HCEC 1CT (cell line): ENCODE data around the gene LIPK.
"Not testable (repeated sequence)": the region's sequence is repeated elsewhere in the genome, so short reads cannot be mapped to it uniquely, and the experiment has no call there.

ENCODE experiments used
- DNase-seq: peaks from one replicate; pipeline ENCODE4 v3.0.0-alpha.2; 2017

Gene LIPK

DNA sequence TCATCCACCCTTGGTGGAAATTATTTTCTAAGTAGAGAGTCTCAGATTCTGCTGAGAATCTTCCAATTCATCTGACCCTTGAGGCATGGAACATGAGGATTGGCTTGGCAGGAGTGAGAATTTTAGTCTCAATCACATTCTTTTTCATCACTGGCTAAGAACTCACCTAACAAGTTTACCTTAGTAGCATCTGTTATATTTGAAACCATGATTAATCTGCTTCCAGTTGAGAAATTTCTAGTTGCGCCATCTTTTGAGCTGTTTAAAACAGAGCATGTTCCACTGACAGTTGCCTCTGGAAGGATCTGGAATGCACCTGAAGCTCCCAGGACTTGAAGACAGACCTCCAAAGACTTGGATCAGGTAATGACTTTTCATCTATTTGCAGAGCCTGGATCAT is at the start of gene LIPK:
Gene LIPK (plus strand): TSS at position 292 of the 400 bp plus-strand sequence. CDS start 18,295 bp downstream, outside the sequence.
- no peak for DNase-seq

GRCh38 chr10:88657901-88658300 is 48.1 kb upstream of the LIPK start:
- DNase-seq: peak; percentile 66

GRCh38 chr10:88659725-88660597 is 46.1 kb upstream of the LIPK start:
- DNase-seq: peak; percentile 59

DNA sequence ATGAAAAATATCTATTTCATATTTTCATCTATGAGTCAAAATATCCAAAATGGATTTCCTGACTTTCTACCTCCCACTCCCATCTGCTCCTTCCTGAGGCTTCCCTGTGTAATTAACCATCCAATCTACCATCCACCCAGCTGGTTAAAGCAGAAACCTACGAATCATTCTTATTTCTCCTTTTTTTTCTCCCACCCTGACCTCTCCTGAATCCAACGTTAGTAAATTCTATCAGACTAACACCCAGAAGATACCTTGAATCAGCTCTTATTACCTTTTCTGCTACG is 45.5 kb upstream of the LIPK start:
- DNase-seq: no peak

- peak; percentile 15 for DNase-seq
Observed at GRCh38 chr10:88661018-88661417, 45.0 kb upstream of the LIPK start.

GRCh38 chr10:88661577-88661976 is 44.5 kb upstream of the LIPK start:
- peak; percentile 14 for DNase-seq

DNA sequence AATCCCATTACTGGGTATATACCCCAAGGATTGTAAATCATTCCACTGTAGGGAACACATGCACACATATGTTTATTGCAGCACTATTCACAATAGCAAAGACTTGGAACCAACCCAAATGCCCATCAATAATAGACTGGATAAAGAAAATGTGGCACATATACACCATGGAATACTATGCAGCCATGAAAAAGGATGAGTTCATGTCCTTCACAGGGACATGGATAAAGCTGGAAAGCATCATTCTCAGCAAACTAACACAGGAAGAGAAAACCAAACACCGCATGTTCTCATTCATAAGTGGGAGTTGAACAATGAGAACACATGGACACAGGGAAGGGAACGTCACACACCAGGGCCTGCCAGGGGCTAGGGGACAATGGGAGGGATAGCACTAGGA is 42.9 kb upstream of the LIPK start:
- DNase-seq: not testable (repeated sequence)

- no peak for DNase-seq
Observed at GRCh38 chr10:88664142-88664541, 41.9 kb upstream of the LIPK start, which contains the start of gene LIPF. Gene LIPF (plus strand): TSS chr10:88664442. CDS start chr10:88667298, 2,856 bp downstream.

DNA sequence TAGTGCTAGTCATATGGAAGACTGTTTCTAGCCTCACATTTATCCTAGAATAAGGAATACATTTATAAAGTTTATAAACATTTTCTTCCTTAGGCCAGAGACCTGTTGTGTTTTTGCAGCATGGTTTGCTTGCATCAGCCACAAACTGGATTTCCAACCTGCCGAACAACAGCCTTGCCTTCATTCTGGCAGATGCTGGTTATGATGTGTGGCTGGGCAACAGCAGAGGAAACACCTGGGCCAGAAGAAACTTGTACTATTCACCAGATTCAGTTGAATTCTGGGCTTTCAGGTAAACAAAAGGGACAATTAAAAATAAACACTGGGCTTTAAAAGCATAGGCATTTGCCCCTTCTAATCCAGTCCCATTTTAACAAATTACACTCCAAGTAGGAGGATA is 37.6 kb upstream of the LIPK start:
- no peak for DNase-seq

DNA sequence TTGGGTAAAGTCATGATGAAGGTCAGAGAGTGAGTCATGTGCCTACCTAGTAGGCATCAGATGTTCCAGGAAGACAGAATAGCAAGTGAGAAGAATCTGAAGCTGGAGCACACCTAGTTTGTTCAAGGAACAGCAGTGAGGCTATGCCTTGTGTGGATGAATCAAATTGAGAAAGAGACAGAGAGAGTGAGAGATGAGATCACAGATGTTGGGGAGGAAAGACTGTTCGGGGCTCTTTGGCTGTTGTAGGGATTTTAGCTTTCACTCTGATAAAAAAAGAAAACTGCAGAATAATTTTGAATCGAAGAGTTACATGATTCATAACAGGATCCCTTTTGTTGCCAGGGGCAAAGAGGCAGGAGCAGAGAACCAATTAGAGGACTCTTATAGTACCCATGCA is 35.6 kb upstream of the LIPK start:
- no peak for DNase-seq

- DNase-seq: no peak
Observed at GRCh38 chr10:88672041-88672440, 34.0 kb upstream of the LIPK start.

- no peak for DNase-seq
Observed at GRCh38 chr10:88676283-88677060, 29.6 kb upstream of the LIPK start.

DNA sequence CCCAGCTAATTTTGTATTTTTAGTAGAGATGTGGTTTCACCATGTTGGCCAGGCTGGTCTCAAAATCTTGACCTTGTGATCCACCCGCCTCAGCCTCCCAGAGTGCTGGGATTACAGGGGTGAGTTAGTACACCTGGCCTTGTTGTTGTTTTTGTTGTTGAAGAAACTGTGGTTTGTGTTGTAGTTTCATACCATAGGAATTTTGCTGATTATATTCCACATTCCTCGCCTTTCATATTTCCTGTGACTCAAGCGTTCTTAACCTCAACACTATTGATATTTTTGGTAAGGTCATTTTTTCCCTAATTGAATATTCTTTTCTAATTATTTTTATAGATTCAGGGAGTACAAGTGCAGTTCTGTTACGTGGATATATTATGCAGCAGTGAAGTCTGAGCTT is 25.1 kb upstream of the LIPK start:
- DNase-seq: peak; percentile 52

GRCh38 chr10:88682491-88682890 is 23.6 kb upstream of the LIPK start:
- no peak for DNase-seq

DNA sequence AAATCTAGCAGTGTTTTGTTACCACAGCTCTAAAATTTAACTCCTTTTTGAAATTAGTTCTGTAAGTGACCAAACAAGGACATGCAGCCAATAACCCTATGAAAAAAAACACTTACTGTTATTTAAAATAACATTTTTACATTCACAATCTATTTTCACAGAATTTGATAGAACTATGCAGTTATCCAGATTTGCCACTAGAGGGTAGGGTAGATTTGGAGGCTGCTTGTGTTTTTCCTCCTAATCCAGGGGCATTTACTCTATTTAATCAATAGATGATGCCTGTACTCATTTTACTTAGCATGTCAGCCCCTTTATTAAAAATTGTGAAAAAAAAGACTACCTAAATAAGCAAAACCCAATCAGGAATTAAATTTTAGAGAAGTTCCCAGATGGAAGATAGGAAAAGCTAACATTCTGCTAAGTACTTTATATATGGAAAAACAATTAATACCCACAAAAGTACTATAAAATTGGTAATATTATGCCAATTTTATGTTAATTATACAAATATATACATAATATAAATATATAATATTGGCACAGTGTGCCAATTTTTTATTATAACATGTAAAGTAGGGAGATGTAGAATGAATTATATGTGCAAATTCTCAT is 18.1 kb upstream of the LIPK start:
- DNase-seq: peak; percentile 34

DNA sequence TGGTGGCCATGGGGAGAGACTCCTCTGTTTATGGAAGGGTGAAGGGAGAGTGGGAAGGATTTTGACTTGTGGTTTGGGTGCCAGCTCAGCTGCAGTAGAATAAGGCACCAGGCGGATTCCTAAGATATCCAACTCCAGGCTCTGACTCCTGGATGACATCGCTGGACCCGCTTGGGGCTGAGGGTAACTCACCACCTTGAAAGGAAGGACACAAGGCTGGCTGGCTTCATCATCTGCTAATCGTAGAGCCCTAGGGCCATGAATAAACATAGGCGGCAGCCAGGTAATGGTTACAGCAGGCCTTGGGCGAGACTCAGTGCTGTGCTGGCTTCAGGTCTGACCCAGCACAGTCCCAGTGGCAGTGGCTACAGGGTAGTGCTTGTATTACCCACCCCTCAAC is 16.7 kb upstream of the LIPK start:
- no peak for DNase-seq

GRCh38 chr10:88693392-88694020 is 12.5 kb upstream of the LIPK start:
- DNase-seq: peak; percentile 15

DNA sequence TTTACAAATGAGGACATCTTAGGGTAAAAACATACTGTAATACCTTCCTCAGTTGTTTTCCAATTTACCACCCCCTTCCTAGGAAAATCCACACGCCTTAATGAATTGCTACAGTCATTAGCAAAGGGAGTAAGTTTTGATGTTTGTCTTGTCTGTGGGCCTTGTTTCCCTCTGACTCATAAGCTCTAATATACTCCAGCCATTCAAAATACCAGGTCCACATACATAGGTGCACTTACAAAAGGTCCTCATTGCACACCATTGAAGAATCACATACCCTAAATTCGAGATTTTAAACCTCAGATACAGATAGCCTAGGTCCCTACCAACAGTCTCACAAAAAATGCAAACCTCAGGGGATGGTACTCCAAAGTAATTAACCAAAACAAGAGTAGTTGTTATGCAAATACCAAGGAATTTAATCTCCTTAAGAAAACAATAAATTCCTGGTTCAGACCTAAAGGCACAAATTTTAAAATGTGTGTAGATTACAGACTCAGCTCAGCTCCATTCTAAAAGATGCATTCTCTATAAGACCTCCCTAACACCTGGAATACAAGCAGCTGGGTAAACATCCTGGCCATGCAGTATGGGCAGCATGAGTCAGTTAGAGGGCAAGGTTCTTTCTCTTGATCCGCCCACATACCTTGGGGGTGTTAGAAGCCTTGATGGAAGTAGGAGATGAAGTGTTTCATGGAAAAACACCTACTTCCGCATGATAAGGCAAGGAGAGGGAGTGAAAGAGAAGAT is 3.0 kb upstream of the LIPK start:
- DNase-seq: no peak

DNA sequence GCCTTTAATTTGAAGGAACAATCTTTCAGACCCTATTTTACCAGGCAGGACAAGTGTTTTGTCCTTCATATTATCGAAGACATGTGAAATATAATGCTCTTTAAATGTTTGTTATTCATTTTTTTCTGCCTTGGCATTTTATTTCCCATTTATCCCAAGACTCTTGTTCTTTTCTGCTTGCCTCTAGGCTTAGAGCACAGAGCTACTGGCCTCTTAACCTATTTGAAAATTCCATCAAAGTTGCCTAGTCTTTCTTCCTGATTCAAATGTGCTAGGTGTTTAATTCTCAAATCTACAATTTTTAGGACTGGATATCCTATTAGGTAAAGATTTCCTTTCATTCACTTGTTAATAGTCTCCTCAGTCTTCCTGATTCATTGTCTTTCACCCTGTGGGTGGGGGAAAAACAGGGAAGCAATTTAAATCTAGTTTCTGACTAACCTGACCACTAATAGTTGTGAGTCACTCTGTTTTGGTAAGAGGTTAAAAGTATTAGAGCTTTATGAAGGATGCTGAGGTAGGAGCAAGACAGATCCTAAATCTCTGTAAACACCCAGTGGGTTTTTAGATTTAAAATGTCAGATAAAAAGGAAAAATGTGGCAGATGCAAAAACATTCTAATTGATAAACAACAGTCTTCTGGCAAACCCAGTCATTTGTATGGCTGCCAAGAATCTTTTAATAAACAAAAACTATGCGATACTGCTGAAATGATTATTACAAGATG is 1.5 kb downstream of the LIPK start:
- DNase-seq: peak; percentile 84

GRCh38 chr10:88709361-88709760 is 3.3 kb downstream of the LIPK start:
- DNase-seq: not testable (repeated sequence)

- no peak for DNase-seq
Observed at GRCh38 chr10:88715517-88715916, 9.5 kb downstream of the LIPK start.

DNA sequence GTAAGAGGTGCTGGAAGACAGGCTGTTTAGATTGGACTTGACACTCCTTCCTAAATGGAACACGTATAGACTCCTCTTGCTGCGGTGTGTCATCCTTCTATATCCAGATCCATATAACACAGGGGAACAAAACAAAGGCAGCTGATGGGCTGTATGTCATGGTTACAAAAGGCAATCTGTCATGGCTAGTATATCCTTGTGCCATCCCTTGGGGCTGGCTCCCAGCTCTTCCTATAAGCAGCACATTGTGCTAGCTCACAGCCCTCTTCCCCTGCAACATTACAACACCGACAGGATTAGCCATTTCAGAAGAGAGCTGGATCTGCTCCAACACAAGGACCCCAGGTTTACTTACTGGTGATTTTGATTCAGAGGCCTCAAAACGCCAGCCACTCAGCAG is 15.3 kb downstream of the LIPK start:
- DNase-seq: no peak
